HL-60 (cell line): Measurements from ENCODE around the gene CFAP54.

Experiments
- TF ChIP-seq, protein P1 (sequence below): IDR thresholded peaks from one replicate; pipeline ENCODE4 v1.5.1; 2011; ENCODE audit warnings: low read length, control low read depth, inconsistent platforms; ENCODE audit not compliant: insufficient read depth
- TF ChIP-seq, protein P2 (sequence below): IDR thresholded peaks from 2 replicates; pipeline ENCODE4 v1.6.1; 2012; ENCODE audit warnings: low read depth; ENCODE audit not compliant: insufficient replicate concordance

DNA sequence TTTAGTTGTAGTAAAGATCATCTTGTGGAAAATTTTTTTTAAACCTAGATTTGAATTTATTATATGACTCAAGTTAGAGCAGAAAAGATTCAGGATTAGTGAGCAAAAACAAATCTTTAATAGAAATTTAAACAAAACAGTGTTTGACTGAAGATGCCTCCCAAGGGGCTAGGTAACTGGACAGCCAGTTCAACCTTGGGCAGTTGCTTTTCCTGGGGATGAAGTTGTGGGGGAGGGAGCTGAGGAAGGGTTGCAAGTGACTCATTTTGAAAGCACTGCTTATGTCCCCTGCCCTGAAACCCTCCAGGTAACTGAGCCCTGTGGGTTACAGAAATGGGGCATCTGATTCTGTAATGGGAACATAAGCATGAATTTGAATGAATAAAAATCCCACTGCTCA, 13.1 kb downstream of the CFAP54 start:
- TF ChIP-seq, protein P1, sequence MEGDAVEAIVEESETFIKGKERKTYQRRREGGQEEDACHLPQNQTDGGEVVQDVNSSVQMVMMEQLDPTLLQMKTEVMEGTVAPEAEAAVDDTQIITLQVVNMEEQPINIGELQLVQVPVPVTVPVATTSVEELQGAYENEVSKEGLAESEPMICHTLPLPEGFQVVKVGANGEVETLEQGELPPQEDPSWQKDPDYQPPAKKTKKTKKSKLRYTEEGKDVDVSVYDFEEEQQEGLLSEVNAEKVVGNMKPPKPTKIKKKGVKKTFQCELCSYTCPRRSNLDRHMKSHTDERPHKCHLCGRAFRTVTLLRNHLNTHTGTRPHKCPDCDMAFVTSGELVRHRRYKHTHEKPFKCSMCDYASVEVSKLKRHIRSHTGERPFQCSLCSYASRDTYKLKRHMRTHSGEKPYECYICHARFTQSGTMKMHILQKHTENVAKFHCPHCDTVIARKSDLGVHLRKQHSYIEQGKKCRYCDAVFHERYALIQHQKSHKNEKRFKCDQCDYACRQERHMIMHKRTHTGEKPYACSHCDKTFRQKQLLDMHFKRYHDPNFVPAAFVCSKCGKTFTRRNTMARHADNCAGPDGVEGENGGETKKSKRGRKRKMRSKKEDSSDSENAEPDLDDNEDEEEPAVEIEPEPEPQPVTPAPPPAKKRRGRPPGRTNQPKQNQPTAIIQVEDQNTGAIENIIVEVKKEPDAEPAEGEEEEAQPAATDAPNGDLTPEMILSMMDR: no peak
- TF ChIP-seq, protein P2, sequence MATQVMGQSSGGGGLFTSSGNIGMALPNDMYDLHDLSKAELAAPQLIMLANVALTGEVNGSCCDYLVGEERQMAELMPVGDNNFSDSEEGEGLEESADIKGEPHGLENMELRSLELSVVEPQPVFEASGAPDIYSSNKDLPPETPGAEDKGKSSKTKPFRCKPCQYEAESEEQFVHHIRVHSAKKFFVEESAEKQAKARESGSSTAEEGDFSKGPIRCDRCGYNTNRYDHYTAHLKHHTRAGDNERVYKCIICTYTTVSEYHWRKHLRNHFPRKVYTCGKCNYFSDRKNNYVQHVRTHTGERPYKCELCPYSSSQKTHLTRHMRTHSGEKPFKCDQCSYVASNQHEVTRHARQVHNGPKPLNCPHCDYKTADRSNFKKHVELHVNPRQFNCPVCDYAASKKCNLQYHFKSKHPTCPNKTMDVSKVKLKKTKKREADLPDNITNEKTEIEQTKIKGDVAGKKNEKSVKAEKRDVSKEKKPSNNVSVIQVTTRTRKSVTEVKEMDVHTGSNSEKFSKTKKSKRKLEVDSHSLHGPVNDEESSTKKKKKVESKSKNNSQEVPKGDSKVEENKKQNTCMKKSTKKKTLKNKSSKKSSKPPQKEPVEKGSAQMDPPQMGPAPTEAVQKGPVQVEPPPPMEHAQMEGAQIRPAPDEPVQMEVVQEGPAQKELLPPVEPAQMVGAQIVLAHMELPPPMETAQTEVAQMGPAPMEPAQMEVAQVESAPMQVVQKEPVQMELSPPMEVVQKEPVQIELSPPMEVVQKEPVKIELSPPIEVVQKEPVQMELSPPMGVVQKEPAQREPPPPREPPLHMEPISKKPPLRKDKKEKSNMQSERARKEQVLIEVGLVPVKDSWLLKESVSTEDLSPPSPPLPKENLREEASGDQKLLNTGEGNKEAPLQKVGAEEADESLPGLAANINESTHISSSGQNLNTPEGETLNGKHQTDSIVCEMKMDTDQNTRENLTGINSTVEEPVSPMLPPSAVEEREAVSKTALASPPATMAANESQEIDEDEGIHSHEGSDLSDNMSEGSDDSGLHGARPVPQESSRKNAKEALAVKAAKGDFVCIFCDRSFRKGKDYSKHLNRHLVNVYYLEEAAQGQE: no peak
